HG03280 (cell line): ENCODE data around the gene TMC4.
A peak's percentile ranks its signal among the peaks of the same experiment; 100 is the strongest.

Experiments
- ATAC-seq: cut with Tn5 transposase; IDR thresholded peaks from one replicate; pipeline ENCODE4 v1.9.1; 2021; ENCODE audit warnings: mild to moderate bottlenecking, moderate library complexity; ENCODE audit not compliant: unreplicated experiment

TMC4 gene

GRCh38 chr19:54156953-54157352, 16.0 kb downstream of the TMC4 start:
- no peak for ATAC-seq

- ATAC-seq: no peak
These were observed 16.5 kb downstream of the TMC4 start for GRCh38 chr19:54156490-54156889.

- ATAC-seq: no peak
These were observed 17.3 kb downstream of the TMC4 start for GRCh38 chr19:54155694-54156093.

DNA sequence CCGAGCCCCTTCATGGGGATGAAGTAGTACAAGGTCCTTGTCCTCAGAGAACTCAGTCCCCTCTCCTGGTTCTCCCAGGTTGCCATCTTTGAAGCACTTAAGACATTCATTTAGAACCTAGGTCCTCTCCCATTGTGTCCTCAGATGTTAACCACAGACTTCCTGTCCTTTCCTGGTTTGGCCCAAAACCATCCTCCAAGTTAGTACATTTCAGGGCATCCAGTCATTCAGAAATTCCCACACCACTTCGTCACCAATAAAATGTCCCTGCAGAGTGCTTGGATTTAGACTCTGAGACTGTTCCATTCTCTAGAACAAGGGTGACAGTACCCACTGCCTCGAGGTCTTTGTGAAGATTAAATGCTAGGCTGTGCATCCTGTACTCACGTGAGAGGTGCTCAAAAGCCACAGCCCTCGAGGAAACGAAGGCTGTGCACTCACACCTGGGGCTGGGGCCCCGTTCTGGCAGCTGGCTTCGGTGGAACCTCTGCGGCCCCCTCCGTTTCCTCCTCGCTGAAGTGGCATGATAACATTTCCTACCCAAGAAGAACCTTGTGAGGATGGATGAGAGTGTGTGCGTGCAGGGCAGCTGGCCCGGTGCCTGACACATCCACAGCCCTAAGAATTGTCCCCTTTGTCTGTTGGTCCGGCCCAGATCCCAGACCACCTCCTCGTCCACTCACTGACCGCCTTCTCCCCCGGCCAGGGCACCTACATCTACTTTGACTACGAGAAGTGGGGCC, 18.2 kb downstream of the TMC4 start:
- ATAC-seq: no peak

DNA sequence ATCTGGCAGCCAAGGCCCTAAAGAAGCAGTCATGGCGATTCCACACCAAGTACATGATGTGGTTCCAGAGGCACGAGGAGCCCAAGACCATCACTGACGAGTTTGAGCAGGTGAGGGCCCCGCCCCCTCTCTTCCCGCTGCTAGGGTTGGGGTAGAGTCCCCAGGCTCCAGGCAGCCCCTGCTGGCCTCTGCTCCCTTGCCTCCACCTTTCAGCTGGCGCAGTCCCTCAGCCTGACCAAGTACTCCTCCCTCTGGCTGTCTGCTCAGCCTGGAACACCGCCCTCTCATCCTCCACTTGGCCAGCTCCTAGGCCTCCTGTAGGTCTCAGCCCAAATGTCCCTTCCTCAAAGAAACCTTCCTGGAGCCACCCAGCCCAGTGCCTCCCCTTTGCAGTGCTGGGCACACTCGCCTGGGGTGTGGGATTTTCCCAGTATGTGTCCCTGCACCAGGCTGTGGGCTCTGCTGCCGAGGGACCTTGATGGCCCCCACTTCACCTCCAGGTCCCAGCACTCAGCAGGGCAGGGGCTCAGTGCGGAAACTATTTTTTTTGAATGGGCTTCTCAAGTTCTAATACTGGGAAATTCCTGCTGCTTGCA, 19.1 kb downstream of the TMC4 start:
- ATAC-seq: no peak

DNA sequence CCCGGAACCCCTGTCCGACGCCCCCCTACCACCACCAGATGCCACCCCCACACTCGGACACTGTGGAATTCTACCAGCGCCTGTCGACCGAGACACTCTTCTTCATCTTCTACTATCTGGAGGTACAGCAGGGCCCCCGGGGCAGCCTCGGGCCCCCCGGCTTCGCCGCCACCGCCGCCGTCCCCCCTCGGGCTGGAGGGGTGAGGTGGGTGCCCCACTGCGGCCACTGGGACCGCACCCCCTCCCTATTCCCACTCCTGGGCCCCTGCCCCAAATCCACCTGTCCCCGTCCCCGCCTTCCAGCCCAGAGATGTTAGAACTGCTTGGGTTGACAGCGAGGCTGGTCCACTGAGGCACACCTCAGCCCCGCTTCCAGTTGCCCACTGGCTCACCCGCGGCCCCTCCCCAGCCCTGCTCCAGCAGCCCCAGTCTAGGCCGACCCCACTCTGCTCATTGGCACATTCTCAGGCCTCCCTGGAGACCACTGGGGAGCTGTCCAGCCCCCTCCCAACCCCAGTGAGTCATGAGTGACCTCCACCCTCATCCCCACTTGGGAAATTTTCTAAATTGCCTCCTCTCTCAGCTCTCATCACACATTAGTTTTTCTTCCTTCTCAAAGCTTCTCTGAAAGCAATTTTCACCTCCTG, 20.0 kb downstream of the TMC4 start:
- ATAC-seq: no peak

GRCh38 chr19:54152267-54152666, 20.7 kb downstream of the TMC4 start:
- no peak for ATAC-seq

- no peak for ATAC-seq
These were observed 21.5 kb downstream of the TMC4 start for GRCh38 chr19:54151362-54152035.

DNA sequence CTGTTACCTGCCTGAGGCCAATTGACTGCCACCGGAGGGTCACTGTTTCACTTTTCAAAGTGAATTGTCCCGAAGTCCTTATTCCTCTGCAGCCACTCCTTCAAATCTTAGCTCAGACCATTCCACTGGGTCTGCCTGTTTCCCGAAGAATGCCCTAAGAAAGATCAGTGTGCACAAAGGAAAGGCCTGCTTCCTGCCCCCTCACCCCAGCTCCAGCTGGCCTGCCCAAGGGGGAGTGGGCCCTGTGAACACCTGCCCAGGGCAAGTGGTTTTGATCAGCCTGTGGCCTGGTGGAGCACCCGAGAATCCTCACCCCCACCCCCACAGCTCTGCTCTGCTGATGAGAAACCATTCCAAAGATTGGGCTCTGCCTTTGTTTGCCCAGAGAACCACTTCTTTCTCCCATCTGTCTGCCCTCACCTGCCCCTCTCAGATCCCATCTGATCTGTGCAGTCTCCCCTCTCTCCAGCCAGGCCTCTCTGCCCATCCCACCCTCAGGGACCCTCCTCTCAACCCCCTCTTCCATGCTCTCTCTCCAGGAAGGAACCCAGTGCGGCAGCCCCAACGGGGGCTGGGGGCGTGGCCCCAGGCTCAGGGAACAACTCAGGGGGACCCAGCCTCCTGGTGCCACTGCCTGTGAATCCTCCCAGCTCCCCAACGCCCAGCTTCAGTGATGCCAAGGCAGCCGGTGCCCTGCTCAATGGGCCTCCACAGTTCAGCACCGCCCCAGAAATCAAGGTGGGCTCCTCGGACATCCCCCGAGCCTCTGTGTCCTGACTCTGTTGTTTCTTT, 23.7 kb downstream of the TMC4 start:
- no peak for ATAC-seq

DNA sequence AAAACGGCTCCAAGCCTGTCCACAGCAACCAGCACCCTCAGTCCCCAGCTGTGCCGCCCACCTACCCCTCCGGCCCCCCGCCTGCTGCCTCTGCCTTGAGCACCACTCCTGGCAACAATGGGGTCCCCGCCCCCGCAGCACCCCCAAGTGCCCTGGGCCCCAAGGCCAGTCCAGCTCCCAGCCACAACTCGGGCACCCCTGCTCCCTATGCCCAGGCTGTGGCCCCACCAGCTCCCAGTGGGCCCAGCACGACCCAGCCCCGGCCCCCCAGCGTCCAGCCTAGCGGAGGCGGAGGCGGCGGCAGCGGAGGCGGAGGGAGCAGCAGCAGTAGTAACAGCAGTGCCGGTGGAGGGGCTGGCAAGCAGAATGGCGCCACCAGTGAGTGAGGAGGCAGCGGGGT, 24.8 kb downstream of the TMC4 start:
- no peak for ATAC-seq

DNA sequence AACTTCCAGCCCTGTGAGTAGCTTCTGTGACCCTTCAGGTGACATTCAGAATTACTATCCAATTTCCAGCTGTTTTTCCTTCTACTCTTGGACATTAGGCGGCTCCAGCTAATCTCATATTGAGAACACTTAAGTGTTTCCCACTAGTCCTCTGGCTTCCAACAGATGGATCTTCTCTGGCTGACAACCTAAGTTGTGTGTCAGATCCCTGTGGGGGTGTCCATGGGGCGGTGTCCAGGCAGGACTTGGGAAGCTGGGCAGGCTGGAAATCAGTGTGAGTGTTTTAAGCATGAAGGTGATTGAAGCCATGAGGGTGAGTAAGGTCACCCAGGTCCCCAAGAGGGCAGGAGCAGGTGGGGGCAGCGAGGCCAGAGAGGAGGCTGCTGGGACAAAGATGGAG, 25.3 kb downstream of the TMC4 start:
- ATAC-seq: no peak

DNA sequence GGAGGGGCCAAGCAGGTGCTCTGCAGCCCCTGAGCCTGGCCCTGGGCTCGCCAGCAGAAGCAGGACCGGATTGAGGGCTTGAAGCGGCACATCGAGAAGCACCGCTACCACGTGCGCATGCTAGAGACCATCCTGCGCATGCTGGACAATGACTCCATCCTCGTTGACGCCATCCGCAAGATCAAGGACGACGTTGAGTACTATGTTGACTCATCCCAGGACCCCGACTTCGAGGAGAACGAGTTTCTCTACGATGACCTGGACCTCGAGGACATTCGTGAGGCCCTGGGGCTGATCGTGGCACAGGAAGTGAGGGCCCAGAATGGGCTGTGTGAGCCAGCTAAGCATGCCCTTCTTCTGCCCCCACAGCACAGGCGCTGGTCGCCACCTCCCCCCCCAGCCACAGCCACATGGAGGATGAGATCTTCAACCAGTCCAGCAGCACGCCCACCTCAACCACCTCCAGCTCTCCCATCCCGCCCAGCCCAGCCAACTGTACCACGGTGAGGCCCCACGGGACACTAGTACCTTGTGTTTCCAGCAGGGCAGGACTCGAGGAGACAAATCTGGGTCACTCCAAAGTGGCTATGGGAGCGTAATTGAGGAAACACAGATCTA, 27.3 kb downstream of the TMC4 start:
- no peak for ATAC-seq

DNA sequence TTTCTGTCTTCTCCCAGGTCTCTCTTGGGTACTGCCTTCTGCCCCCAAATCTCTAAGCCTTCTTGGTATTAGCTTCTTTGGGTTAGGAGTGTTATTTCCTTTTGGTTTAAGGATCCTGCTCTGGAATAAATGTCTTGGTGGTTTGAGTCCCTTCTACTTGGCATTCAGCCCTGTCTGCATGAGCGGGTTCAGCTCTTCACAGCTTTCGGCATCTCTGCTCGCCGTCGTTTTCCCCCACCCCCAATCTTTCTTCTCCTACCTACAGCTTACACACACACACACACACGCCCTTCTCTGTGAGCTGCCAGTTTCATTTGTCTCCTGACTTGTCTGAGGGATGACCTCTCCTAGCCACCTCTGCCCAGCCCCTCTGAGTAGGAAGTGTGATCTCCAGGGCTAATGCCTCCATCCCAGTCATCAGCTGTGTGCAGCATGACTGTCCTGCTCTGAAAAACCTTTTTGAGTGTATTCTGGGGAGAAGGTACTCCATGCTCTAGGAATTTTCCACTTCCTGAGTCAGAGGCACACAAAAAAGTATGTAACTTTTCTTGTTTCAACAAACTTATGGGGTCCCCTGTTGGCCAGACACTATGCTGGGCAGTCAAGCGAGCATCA, 30.7 kb downstream of the TMC4 start:
- ATAC-seq: no peak

- no peak for ATAC-seq
These were observed 31.6 kb downstream of the TMC4 start for GRCh38 chr19:54141356-54141755.

DNA sequence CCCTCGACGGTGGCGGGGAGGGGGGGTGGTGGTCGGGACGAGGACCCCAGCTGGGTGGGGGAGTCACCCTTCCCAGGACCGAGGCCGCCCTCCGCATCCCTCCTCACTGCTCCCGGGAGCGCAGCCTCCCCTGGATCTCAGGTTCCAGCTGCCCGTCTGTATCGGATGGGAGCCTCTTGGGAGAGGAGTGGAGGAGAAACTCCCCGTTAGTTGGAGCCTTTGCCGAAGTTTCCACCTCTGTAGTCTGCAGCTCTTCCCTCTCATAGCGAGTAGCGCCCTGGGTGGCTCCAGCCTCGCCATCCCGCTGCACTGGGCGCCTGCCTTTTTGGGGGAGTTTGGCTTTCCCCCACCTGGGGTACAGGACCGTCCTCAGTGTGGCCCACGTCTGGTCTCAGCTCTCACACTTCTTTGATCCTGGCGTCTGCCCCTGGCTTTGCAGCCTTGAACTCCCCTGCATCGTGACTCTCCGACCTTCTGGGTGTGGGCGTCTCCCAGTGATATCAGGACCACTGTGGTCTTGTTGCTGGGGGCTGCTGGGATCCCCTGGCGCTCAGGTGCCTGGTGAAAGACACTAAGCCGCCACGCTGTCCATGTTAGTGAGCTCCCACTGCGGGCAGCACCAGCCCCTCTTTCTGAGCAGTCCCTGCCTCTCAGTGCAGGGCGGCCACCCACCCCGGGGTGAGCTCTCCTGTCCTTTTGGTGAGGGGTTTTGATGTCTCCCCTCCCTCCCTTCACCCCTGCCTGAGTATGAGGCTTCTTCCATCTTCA, 34.3 kb downstream of the TMC4 start:
- ATAC-seq: no peak

DNA sequence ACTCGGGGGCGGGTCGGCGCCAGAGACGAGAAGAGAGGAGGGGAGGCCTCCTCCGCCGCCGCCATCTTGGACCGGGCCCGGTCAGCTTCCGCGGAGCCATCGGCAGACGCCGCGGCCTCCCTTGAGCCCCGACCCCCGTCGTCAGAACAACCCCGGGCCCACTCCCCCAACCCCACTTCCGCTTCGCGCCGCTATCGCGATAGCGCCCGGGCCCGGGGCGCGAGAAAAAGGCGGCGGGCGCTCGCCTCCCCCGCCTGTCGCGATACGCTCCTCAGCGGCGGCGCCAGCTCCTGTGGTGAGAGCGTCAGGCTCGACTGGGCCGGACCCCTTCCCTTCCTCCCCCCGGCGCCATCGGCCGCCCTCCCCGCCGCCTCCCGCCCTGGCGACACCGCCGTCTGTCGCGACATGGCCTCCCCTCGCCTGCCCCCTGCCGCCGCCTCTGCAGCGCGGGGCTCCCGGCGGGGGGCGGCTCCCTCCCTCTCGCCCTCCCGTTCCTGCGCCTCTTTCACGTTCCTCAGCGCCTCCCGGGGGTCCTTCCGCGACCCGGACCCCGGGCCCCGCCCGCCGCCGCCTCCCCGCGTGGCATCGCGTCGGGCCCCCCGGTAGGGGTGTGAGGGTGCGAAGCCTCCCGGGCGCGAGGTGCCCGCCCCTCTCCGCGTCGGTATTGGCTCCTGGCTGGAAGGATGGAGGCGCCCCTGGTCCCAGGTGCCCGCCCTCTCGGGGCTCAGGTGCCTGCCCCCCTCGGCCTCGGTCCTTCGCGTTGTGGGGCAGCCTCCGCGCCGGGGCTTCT, 35.1 kb downstream of the TMC4 start, which contains the start of gene CNOT3:
Gene CNOT3, plus strand, starts transcription at position 64 of the 790 bp plus-strand sequence. CDS start 5,217 bp downstream, outside the sequence.
- no peak for ATAC-seq

- peak; percentile 75 for ATAC-seq
These were observed 35.9 kb downstream of the TMC4 start for GRCh38 chr19:54136864-54137698.
